ENCODE data around the gene ABCA10.

The ABCA10 gene

GRCh38 chr17:69111794-69112193, 116.8 kb downstream of the ABCA10 start:
- no peak for TF ChIP-seq CTCF (IDR thresholded peaks at IDR 0.05; ENCODE audit: low read depth, low read length, missing control alignments)
- H3K4me3 ChIP-seq (replicated peaks; ENCODE audit: low read depth, low read length), result no peak overlapping the region
- no peak for DNase-seq (ENCODE audit: extremely low read depth, low read depth)

GRCh38 chr17:69105907-69106730, 122.5 kb downstream of the ABCA10 start:
- TF ChIP-seq CTCF (IDR thresholded peaks at IDR 0.05; ENCODE audit: low read depth, low read length, missing control alignments), result no peak
- H3K4me3 ChIP-seq (replicated peaks; ENCODE audit: low read depth, low read length), result no peak overlapping the region
- DNase-seq (ENCODE audit: extremely low read depth, low read depth), result no peak

GRCh38 chr17:69103557-69104233, 124.9 kb downstream of the ABCA10 start:
- TF ChIP-seq CTCF (IDR thresholded peaks at IDR 0.05; ENCODE audit: low read depth, low read length, missing control alignments), result no peak
- H3K4me3 ChIP-seq (replicated peaks; ENCODE audit: low read depth, low read length), result no peak overlapping the region

GRCh38 chr17:69098625-69099024, 130.0 kb downstream of the ABCA10 start:
- no peak for TF ChIP-seq CTCF (IDR thresholded peaks at IDR 0.05; ENCODE audit: low read depth, low read length, missing control alignments)
- H3K4me3 ChIP-seq (replicated peaks; ENCODE audit: low read depth, low read length), result no peak overlapping the region
- DNase-seq (ENCODE audit: extremely low read depth, low read depth), result no peak

More at GRCh38 chr17:69103557-69104233, 124.9 kb downstream of the ABCA10 start:
- no peak for DNase-seq (ENCODE audit: extremely low read depth, low read depth)

Measured in HFF-Myc (cell line).